ENCODE measurements around the gene LMX1A.

Gene LMX1A

GRCh38 chr1:165316153-165316772 lies 40.3 kb downstream of the LMX1A start:
- DNase-seq: no peak

GRCh38 chr1:165315481-165315880 lies 41.0 kb downstream of the LMX1A start:
- no peak for DNase-seq

- DNase-seq: no peak
These were observed 42.6 kb downstream of the LMX1A start for GRCh38 chr1:165313903-165314302.

GRCh38 chr1:165312591-165312990 lies 43.9 kb downstream of the LMX1A start:
- no peak for DNase-seq

GRCh38 chr1:165306543-165307434 lies 49.7 kb downstream of the LMX1A start:
- DNase-seq: no peak

GRCh38 chr1:165303386-165303785 lies 53.1 kb downstream of the LMX1A start:
- no peak for DNase-seq

GRCh38 chr1:165300400-165300903 lies 56.1 kb downstream of the LMX1A start:
- DNase-seq: no peak

GRCh38 chr1:165298203-165298820 lies 58.2 kb downstream of the LMX1A start:
- DNase-seq: no peak

GRCh38 chr1:165296205-165296604 lies 60.3 kb downstream of the LMX1A start:
- DNase-seq: no peak

- DNase-seq: no peak
These were observed 66.4 kb downstream of the LMX1A start for GRCh38 chr1:165290148-165290547.

- no peak for DNase-seq
These were observed 67.0 kb downstream of the LMX1A start for GRCh38 chr1:165289556-165289955.

GRCh38 chr1:165288350-165289120 lies 68.0 kb downstream of the LMX1A start:
- DNase-seq: no peak

- no peak for DNase-seq
These were observed 68.7 kb downstream of the LMX1A start for GRCh38 chr1:165287781-165288180.

- DNase-seq: no peak
These were observed 69.2 kb downstream of the LMX1A start for GRCh38 chr1:165287329-165287728.

- no peak for DNase-seq
These were observed 72.1 kb downstream of the LMX1A start for GRCh38 chr1:165284454-165284853.

GRCh38 chr1:165281207-165281901 lies 75.2 kb downstream of the LMX1A start:
- no peak for DNase-seq

GRCh38 chr1:165279882-165280281 lies 76.6 kb downstream of the LMX1A start:
- DNase-seq: no peak

GRCh38 chr1:165276314-165276713 lies 80.2 kb downstream of the LMX1A start:
- no peak for DNase-seq

GRCh38 chr1:165265196-165265838 lies 91.2 kb downstream of the LMX1A start:
- no peak for DNase-seq

GRCh38 chr1:165259706-165260428 lies 96.6 kb downstream of the LMX1A start:
- no peak for DNase-seq

- no peak for DNase-seq
These were observed 97.3 kb downstream of the LMX1A start for GRCh38 chr1:165259236-165259635.
